K562 (cell line): ENCODE data around the gene UPF2. TPM values are rescaled to one million over a fixed set of nuclear protein-coding genes. Genes with fewer than 3 reads are reported as not detected.

ENCODE experiments used
- ARNT ChIP-seq, 2 experiments: fragments of 450-650 bp; IDR thresholded peaks; 2 replicates each; pipeline ENCODE4 v1.6.1; 2016; ENCODE audit warnings: mild to moderate bottlenecking in 1 of 2
- ATF4 ChIP-seq: fragments of 450-650 bp; formaldehyde crosslinking; IDR thresholded peaks from 2 replicates; pipeline ENCODE4 v1.4.0; 2022; ENCODE audit warnings: mild to moderate bottlenecking, moderate library complexity
- CHAMP1 ChIP-seq: fragments of 450-650 bp; IDR thresholded peaks from 2 replicates; pipeline ENCODE4 v1.6.1; 2016; ENCODE audit warnings: mild to moderate bottlenecking
- CTCFL ChIP-seq: IDR thresholded peaks from 2 replicates; pipeline ENCODE4 v1.6.1; 2011; ENCODE audit warnings: borderline replicate concordance, low read depth, mild to moderate bottlenecking, moderate library complexity, low read length; ENCODE audit not compliant: insufficient read depth, poor library complexity, severe bottlenecking
- E2F4 ChIP-seq: sonication (generic); formaldehyde crosslinking; IDR thresholded peaks from 2 replicates; pipeline ENCODE4 v1.8.0; 2022; ENCODE audit warnings: mild to moderate bottlenecking, low read depth, missing genetic modification reagents
- GATAD2B ChIP-seq: fragments of 450-650 bp; IDR thresholded peaks from 2 replicates; pipeline ENCODE4 v1.6.1; 2017; ENCODE audit warnings: mild to moderate bottlenecking, borderline replicate concordance
- HDAC2 ChIP-seq: fragments of 450-650 bp; IDR thresholded peaks from 2 replicates; pipeline ENCODE4 v1.6.1; 2016; ENCODE audit warnings: mild to moderate bottlenecking
- NEUROD1 ChIP-seq: fragments of 150-350 bp; IDR thresholded peaks from 2 replicates; pipeline ENCODE4 v1.6.1; 2014; ENCODE audit warnings: borderline replicate concordance, low read length, low read depth; ENCODE audit not compliant: partially characterized antibody
- NR4A1 ChIP-seq, 2 experiments: fragments of 250-450 bp in 1 of 2; fragments of 450-650 bp in 1 of 2; sonication (Bioruptor Pico) in 1 of 2; IDR thresholded peaks; 2 replicates each; pipeline versions ENCODE4 v1.4.0 to v1.6.1; 2016 to 2020; ENCODE audit warnings: mild to moderate bottlenecking in 2 of 2, missing compliant biosample characterization in 1 of 2, missing genetic modification characterization in 1 of 2, moderate library complexity in 1 of 2
- RAD21 ChIP-seq, 2 experiments: fragments of 250-450 bp in 1 of 2; fragments of 450-650 bp in 1 of 2; sonication (Bioruptor Pico) in 1 of 2; formaldehyde crosslinking in 1 of 2; IDR thresholded peaks in 1 of 2; conservative IDR thresholded peaks in 1 of 2; 2 replicates each; pipeline versions ENCODE4 v1.4.0 to v1.8.0; 2020 to 2022; ENCODE audit warnings: mild to moderate bottlenecking in 2 of 2, moderate library complexity in 1 of 2
- RUNX1 ChIP-seq: sonication (generic); IDR thresholded peaks from 2 replicates; pipeline ENCODE4 v1.6.1; 2016; ENCODE audit warnings: antibody characterized with exemption, low read depth
- SIN3B ChIP-seq: fragments of 450-650 bp; IDR thresholded peaks from 2 replicates; pipeline ENCODE4 v1.6.1; 2017; ENCODE audit warnings: low read depth, mild to moderate bottlenecking, moderate library complexity
- SMARCC2 ChIP-seq: fragments of 450-650 bp; IDR thresholded peaks from 2 replicates; pipeline ENCODE4 v1.6.1; 2017; ENCODE audit warnings: antibody characterized with exemption, moderate library complexity, mild to moderate bottlenecking, low read depth
- SRSF3 ChIP-seq: fragments of 200-400 bp; formaldehyde crosslinking; IDR thresholded peaks from 2 replicates; pipeline ENCODE4 v1.6.1; 2016; ENCODE audit warnings: mild to moderate bottlenecking, low read length, moderate library complexity; ENCODE audit not compliant: insufficient read depth
- TAF9B ChIP-seq: fragments of 450-650 bp; IDR thresholded peaks from 2 replicates; pipeline ENCODE4 v1.6.1; 2018; ENCODE audit warnings: mild to moderate bottlenecking; ENCODE audit not compliant: partially characterized antibody
- TOE1 ChIP-seq, 2 experiments: fragments of 450-650 bp in 1 of 2; sonication (generic) in 1 of 2; formaldehyde crosslinking in 1 of 2; IDR thresholded peaks; 2 replicates each; pipeline versions ENCODE4 v1.7.1 to v1.8.0; 2016 to 2022; ENCODE audit warnings: borderline replicate concordance in 2 of 2, mild to moderate bottlenecking in 2 of 2, antibody characterized with exemption in 1 of 2, inconsistent platforms in 1 of 2, low read depth in 1 of 2, missing genetic modification reagents in 1 of 2, moderate library complexity in 1 of 2
- ZBTB5 ChIP-seq: fragments of 450-650 bp; IDR thresholded peaks from 2 replicates; pipeline ENCODE4 v1.6.1; 2017; ENCODE audit warnings: antibody characterized with exemption
- ZSCAN32 ChIP-seq: fragments of 450-650 bp; formaldehyde crosslinking; IDR thresholded peaks from 2 replicates; pipeline ENCODE4 v1.4.0; 2020; ENCODE audit warnings: mild to moderate bottlenecking, moderate library complexity
- polyA plus RNA-seq, 8 experiments: library from polyadenylated mRNA; depleted of rRNA in 4 of 8; stranded (reverse) in 5 of 8; unstranded in 3 of 8; fragments of >200 nt; fragmentation: Nextera tagmentation in 2 of 8; fragmentation: Illumina TruSeq in 1 of 8; extraction: Ambion mirVana in 2 of 8; extraction: Trizol in 1 of 8; gene quantifications; 2 replicates each; pipeline versions ENCODE4 v1.2.1 to v1.2.3, GENCODE V29; 2011 to 2014; ENCODE audit warnings: inconsistent platforms in 1 of 8, missing spikeins in 1 of 8
- total RNA-seq, 7 experiments: library from RNA; depleted of rRNA in 6 of 7; stranded (reverse); fragments of >200 nt in 6 of 7; fragmentation: Illumina TruSeq in 2 of 7; extraction: Trizol in 2 of 7; gene quantifications; 2 replicates each; pipeline versions ENCODE4 v1.2.1 to v1.2.3, GENCODE V29; 2011 to 2021; ENCODE audit warnings: low replicate concordance in 1 of 7

The UPF2 gene
- total and polyA plus RNA-seq, 9 of the 15 experiments (the other 6 are each of a cell fraction or from before 2014, with no cell fraction given): 13.9 to 37.7 (median 23.7) TPM

- TF ChIP-seq TOE1 (IDR thresholded peaks at IDR 0.05; ENCODE audit: borderline replicate concordance): peak; percentile 70; the same call in 1 of the 2 replicates
- TF ChIP-seq TOE1 (CRISPR knock-in tag; IDR thresholded peaks at IDR 0.05; ENCODE audit: borderline replicate concordance, low read depth): no peak
- no peak for TF ChIP-seq SRSF3
- peak; percentile 65; the same call in 1 of the 2 replicates for TF ChIP-seq CHAMP1
- TF ChIP-seq ZSCAN32 (CRISPR knock-in tag): no peak
- TF ChIP-seq E2F4: no peak
- peak; percentile 53 to 62; a peak in 1 of 4 replicates for TF ChIP-seq ARNT (IDR thresholded peaks at IDR 0.05)
- peak; percentile 76; the same call in 1 of the 2 replicates for TF ChIP-seq SMARCC2
- TF ChIP-seq NR4A1 (CRISPR knock-in tag; IDR thresholded peaks at IDR 0.05): no peak
- TF ChIP-seq NR4A1 (tag; IDR thresholded peaks at IDR 0.05): 0 out of 2 replicates have a peak, but pooled peaks have one; percentile 65
- peak; percentile 21 for TF ChIP-seq NEUROD1
- TF ChIP-seq GATAD2B: peak; percentile 67; the same call in 1 of the 2 replicates
- TF ChIP-seq CTCFL: no peak
- peak; percentile 55; the same call in 1 of the 2 replicates for TF ChIP-seq HDAC2
- TF ChIP-seq ATF4 (CRISPR knock-in tag): no peak
- TF ChIP-seq ZBTB5: no peak
- no peak for TF ChIP-seq SIN3B
- 0 out of 2 replicates have a peak, but pooled peaks have one; percentile 67 for TF ChIP-seq RUNX1
- peak; percentile 36 for TF ChIP-seq TAF9B
- no peak for TF ChIP-seq RAD21 (CRISPR knock-in tag; conservative IDR thresholded peaks at IDR 0.05 in 1 of 2, IDR thresholded peaks at IDR 0.05 in 1 of 2)
Observed at GRCh38 chr10:12063483-12063818, 20.8 kb upstream of the UPF2 start (continued).
